Superior temporal gyrus (tissue), 1 donor: Measurements from ENCODE around the gene AADACL2.
"Not testable (repeated sequence)": the region's sequence is repeated elsewhere in the genome, so short reads cannot be mapped to it uniquely, and the experiment has no call there.

Source experiments
- DNase-seq: peaks from one replicate; pipeline ENCODE4 v3.0.0-alpha.2; 2016; ENCODE audit errors: extremely low spot score

Gene AADACL2, protein sequence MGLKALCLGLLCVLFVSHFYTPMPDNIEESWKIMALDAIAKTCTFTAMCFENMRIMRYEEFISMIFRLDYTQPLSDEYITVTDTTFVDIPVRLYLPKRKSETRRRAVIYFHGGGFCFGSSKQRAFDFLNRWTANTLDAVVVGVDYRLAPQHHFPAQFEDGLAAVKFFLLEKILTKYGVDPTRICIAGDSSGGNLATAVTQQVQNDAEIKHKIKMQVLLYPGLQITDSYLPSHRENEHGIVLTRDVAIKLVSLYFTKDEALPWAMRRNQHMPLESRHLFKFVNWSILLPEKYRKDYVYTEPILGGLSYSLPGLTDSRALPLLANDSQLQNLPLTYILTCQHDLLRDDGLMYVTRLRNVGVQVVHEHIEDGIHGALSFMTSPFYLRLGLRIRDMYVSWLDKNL

DNA sequence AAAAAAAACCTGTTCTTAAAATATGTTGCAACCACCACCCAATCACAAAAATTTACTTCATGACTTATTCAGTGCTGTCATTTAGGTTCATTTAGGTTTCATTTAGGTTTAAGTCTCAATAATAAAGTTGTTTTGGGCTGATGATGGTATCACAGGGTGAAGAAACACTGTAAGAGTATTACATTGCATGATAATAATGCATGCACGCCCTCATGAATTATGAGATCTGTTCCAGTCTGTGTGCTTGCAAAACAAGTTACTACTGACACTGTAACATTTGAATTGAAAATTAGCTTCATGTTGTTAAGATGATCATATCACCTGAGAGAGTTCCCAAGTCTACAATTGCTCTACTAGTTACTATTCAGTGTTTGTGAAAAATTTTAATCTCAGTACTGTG lies at the start of gene AADACL2:
TSS of gene AADACL2 (plus strand) at position 315 of the 400 bp plus-strand sequence. CDS start 109 bp downstream, outside the sequence.
- no peak for DNase-seq

DNA sequence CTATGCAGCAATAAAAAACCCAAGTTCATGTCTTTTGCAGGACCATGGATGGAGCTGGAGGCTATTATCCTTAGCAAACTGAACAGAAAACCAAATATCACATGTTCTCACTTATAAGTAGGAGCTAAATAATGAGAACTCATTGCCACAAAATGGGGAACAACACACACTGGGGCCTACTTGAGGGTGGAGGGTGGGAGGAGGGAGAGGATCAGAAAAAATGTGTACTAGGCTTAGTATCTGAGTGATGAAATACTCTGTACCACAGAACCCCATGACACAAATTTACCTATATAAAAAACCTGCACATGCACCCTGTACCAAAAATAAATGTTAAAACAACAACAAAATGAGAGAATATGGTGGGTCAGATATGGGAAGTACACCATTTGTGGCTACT lies 49.6 kb upstream of the AADACL2 start:
- DNase-seq, result no peak

DNA sequence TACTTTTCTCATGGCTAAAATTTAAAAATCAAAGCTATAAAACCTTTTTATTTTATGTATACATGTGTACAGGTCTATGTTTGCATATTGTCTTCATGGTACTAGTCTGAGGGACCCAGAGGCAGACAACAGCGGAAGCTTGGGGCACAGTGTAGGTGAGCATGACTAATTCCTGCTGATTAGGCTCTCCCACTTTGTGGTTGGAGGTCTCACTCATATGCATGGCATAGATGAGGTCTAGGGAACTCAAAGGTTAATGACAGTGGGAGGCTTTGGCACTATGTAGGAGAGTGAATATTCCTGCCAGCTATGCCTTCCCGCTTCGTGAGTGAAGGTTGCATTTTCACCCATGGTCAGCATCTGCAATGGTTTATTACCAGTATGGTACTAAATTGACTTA lies 47.5 kb upstream of the AADACL2 start:
- DNase-seq, result no peak

DNA sequence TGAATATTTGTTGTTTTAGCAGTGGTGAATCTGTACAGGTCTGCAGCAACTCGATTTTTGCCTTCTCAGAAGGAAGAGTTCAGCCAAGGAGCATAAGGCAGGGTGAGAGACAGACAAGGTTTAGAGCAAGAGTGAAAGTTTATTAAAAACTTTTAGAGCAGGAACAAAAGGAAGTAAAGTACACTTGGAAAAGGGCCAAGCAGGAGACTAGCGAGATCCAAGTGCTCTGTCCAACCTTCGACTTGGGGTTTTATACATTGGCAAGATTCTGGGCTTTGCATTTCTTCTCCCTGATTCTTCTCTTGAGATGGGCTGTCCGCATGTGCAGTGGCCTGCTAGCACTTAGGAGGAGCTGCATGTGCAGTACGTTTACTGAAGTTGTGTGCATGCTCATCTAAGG lies 46.7 kb upstream of the AADACL2 start:
- DNase-seq, result no peak

DNA sequence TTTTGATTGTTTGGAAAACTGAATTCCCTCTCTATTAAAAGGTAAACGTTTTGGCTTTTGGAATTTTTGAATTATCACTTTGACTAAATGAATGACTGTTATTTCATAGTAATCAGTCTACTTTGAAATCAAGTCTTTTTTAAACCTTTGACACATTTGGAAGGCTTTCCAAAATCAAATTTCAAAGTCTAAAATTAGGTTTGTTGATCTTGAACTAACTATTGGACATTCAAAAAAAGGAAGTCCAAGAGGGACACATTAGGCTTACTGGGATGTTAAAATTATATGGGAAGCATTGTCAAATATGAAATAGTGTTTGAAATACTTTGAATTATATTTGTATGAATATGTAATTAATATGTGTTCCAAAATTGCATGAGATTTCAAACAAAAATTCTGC lies 45.2 kb upstream of the AADACL2 start:
- no peak for DNase-seq

DNA sequence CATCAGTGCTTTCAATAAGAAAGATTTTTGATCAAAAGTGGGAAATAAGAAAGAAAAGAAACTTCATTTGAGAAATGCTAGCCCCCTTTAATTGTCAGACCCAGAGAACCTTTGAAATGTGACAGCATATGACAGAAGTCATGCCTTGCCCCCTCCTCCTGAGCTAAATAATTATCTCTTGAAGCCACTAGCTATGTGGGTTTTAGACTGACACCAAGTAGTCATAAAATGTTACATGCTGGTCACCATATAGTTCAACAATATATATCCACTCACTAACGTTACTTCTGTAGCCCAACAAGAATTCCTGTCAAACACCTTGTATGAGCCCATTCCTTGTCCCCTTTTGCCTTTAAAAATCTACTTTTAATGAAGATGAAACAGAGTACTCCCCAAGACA lies 43.1 kb upstream of the AADACL2 start:
- no peak for DNase-seq

DNA sequence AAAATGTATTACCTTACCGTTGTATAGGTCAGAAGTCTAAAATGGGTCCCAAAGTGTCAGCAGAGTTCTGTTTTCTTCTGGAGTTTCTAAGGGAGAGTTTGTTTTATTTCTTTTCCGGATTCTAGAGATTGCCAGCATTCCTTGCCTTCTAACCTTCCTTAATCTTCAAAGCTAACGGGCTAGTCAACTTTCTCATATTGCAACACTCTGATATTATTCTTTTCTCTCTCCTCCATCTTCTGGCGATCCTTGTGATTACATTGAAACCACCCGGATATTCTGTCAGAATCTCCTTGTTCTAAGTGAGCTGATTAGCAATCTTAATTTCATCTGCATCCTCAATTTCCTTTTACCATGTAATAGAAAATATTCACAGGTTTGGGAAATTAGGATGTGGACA lies 36.2 kb upstream of the AADACL2 start:
- no peak for DNase-seq

DNA sequence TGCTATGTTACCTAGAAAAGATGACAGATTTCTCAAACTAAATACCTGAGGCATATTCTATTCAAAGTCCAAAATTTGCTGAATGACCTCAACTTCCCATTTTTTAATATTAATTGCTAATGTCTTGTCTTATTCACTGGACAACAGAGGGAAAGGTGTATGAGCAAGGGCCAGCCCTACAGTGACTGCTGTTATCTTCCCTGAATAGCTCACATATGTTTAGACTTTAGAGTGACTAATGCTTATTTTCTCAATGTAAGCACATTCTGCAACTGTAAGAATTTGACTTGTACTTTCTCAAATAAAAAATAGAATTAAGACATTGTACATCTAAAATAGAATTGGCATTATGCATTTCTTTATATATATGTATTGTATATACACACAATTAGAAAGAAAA lies 26.5 kb upstream of the AADACL2 start:
- DNase-seq, result no peak

DNA sequence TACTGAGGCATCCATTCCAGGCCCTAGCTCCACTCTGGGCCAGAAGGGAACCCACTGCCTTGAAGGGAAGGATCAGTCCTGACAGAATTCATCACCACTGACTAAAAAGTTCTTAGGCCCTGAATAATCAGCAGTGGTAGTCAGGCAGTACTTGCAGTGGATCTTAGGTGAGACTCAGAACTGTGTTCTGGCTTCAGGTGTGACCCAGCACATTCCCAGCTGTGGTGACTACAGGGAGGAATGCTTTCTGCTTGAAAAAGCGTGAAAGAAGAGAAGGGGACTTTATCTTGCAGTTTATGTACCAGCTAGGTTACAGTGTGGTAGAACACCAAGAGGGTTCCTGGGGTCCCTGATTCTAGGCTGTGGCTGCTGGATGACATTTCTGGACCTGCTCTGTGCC lies 24.9 kb upstream of the AADACL2 start:
- no peak for DNase-seq

DNA sequence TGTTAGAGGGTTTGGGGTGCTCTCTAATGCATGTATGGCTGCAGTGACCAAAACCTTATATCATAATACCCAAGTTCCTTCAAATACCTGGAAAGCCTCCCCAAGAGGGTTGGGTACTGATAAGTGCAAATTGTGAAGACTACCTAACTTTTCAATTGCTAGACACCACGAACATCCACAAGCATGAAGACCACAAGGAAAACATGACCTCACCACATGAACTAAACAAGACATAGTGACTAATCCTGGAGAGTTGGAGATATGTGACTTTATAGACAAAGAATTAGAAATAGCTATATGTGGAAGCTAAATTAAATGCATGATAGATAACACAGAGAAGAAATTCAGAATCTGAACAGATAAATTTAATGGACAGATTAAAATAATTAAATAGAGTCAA lies 23.9 kb upstream of the AADACL2 start:
- DNase-seq, result no peak

DNA sequence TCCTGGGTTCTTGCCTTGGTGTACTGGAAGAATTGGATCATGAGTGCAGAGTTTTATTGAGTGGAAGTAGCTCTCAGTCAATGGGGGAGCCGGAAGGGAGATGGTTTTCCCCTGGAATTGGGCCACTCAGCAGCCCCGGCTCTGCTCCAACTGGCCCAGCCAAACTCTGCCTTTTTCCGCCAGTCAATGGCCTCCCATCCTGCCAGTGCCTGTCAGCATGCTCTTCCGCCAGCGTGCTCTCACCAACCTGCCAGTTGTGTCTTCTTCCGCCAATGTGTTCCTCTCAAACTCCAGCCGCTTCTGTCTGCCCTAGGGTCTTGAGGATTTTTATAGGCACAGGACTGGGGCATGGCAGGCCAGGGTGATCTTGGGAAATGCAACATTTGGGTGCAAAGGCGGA lies 12.4 kb upstream of the AADACL2 start:
- no peak for DNase-seq

DNA sequence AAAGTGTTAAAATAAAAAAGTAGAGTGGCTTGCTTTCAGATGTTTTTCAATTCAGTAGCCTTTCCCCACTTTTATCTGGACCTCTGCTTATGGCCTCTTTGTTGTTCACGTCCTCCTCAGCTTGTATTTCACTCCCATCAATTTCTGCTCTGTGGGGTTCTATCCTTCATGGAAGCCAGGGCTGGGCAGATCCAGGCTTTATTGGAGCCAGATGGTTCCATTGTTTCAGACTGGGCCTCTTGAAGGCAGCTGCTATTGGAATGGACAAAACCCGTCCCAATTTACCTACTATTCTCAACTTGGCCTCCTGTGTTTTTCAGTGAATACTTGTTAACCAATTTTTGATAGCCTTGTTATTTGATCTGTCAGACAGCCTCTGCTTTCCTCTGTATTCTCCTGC lies 10.9 kb upstream of the AADACL2 start:
- no peak for DNase-seq

DNA sequence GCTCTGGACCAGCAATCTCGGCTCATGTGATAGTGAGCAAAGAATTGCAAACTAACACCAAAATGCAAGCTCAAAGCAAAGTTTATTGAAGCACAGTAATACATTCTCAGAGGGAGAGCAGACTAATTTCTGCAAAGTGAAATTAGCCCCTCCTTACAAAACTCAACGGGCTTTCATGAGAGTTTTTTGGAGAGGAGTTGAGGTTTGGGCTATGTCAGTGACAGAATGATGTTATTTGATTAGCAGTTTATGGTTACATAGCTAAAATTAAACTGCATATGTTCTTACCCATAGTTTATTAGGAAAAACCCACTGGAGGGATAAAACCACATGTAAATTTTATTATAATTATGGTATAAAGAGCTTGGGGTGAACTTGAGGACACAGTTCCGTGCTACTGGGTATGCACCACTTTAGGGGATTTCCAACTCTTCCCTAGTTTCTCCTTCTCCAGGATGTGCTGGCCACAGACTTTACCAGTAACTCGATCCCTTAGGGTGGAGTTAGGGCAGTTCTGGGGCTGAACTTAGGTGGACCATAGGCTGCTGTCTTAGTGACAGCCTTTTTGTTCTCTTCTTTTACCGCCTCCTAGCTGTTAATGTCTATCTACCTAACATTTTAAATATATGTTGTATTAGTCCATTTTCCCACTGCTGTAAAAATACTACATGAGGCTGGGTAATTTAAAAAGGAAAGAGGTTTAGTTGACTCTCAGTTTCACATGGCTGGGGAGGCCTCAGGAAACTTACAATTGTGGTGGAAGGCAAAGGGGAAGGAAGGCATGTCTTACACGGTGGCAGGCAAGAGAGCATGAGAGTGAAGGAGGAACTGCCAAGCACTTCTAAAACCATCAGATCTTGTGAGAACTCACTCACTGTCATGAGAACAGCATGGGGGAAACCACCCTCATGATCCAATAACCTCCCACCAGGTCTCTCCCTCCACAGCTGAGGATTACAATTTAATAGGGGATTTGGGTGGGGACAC lies 8.9 kb upstream of the AADACL2 start:
- DNase-seq, result no peak

DNA sequence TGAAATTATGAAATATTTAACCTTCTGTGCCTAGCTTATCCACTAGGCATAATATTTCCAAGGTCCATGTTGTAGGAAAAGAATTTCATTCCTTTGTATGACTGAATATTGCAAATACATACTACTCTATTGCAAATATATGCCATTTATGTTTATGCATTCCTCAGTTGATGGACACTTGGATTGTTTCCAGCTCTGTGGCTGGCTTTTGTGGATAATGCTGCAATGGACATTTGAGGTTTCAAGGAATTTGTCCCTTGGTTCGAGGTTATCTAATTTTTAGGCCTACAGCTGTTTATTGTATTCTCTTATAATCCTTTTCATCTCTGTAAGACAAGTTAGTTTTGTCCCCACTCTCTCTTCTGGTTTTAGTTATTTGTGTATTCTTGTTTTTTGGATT lies 7.7 kb upstream of the AADACL2 start:
- DNase-seq, result no peak

DNA sequence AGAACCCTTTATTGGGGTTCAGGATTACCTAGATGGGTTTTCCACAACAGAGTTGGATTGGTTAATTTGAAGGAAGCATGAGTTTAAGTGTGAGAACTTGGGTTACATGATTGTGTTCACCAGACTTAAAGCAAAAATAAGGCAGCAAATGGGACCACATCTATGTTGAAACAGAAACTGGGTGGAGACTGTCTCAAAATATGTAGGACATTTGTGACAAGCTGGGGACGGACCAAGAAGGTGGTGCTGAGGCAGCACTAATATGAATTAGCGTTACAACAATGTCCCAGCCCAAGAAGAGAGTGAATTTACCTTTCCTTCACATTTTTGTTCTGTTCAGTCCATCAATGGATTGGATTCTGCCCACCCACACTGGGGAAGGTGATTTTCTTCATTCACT lies 866 bp upstream of the AADACL2 start:
- no peak for DNase-seq

DNA sequence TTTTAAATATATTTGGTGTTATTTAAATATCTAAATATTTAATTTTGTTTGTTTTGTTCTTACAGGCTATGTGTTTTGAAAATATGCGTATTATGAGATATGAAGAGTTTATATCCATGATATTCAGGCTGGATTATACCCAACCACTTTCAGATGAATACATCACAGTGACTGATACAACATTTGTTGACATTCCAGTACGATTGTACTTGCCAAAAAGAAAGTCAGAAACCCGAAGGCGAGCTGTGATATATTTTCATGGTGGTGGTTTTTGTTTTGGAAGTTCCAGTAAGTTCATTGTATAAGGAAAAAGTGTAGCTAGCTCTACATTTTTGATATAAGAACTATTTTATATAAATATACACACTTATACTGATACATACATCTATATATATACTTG lies 6.9 kb downstream of the AADACL2 start:
- DNase-seq, result no peak

DNA sequence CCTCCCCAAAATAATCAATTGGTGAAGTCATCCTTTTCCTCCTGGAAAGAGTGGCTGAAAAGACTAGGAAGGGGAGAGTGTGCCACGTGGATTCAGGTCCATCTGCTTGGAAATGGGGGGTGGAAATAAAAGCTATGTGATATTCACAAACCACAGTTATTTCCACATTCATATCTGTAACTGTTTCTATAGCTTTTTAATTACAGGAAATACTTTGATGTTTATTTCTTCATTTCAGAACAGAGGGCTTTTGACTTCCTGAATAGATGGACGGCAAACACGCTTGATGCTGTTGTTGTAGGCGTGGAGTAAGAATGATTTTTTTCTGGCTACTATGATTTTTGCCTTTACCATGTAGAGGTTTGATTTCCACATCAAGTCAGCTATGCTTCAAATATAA lies 10.1 kb downstream of the AADACL2 start:
- DNase-seq, result no peak

DNA sequence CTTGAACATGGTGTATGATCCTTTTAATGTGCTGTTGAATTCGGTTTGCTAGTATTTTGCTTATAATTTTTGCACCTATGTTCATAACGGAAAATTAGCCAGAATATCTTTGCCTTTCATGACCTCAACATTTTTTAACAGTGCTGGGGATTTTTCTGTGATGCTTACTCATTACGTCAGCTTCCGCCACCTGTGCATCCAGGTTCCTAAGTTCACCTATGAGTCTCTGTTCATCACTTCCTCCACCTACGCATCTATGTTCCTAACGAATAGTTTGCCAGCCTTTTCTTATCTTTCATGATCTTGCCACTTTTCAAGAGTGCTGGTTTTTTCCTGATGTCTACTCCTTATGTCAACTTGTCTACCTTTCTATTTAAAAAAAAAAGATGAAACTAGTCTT lies 16.5 kb downstream of the AADACL2 start:
- no peak for DNase-seq

DNA sequence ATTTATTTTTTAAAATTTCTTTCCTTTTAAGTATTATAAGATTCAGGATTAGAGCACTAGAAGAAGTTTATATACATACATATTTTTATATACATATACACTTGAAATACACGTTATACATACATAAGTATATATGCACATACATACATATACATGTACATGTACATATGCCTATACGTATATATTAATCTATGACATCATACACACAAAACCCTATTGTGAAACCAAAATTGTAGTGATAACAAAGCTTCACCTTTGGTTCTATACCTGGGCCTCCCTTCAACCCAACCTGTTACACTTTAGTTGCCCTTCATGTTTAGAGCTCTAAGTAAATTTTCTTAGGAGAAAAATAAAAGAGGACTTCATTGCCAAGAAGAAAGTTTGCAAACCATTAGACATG lies 17.0 kb downstream of the AADACL2 start:
- no peak for DNase-seq

DNA sequence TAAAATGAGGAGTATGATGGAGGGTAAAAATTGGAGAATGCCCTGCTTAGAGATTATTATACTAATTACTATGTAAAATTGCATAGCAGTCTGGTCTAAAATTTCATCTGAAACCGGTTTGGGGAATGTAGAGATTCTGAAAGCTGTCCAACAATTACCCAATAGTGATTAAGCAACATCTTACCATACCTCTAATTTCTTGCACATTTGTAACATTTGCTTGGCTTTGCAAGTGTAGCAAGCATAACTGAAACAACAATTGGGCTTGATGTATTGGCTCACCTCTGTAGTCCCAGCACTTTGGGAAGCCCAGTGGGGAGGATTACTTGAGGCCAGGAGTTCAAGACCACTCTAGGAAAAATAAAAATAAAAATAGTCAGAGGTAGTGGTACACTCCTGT lies 17.4 kb downstream of the AADACL2 start:
- DNase-seq, result no peak

DNA sequence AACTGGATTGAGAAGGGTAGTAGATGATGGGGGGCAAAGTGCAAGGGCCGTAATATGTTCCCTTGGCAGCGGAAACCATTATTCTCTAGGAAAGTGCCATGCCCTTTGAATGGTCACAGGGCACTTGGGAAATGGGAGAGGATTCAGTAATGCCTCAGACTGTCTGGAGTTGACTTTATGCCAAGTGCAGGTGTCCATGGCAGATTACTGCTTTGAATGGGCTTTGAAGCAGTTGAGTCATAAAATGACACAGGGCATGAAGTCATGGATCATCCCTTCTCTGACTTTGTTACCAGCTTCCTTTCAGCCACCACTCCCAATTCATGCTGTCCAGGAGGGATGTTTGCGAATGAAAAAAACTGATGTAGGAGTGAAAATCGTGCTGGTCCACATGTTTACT lies 20.1 kb downstream of the AADACL2 start:
- DNase-seq, result no peak

DNA sequence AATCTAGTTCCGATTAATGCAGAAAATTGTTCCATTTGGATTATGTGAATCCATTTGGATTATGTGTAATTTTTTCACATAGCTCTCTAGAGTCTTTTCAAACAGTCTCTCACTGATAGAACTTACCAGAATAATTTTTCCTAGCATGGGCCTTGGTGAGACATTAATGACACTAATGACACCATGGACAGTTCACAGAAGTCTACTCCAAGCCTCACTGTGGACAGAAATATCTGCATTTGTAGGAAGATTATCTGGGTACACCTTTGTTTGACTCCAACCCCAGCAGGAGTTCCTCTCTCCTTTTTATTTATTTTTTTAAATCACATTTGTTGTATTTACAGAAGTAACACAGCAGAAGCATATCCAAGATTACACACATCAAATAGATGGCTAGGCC lies 27.9 kb downstream of the AADACL2 start:
- DNase-seq, result no peak

DNA sequence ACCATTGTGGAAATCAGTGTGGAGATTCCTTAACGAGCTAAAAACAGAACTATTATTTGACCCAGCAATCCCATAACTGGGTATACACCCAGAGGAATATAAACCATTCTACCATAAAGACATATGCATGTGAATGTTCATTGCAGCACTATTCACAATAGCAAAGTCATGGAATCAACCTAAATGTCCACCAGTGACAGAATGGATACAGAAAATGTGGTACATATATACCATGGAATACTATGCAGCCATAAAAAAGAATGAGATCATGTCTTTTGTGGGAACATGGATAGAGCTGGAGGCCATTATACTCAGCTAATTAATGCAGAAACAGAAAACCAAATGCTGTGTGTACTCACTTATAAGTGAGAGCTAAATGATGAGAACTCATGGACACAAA lies 31.0 kb downstream of the AADACL2 start:
- not testable (repeated sequence) for DNase-seq
